Activated T-cell treated with anti-CD3 and anti-CD28 coated beads for 24 hours (primary cell): ENCODE measurements around the gene PCYT2.
"Not testable (repeated sequence)": the region's sequence is repeated elsewhere in the genome, so short reads cannot be mapped to it uniquely, and the experiment has no call there.

ENCODE experiments used
- DNase-seq: peaks from one replicate; pipeline ENCODE4 v3.0.0-alpha.2; 2020; ENCODE audit warnings: low read depth

The PCYT2 gene

DNA sequence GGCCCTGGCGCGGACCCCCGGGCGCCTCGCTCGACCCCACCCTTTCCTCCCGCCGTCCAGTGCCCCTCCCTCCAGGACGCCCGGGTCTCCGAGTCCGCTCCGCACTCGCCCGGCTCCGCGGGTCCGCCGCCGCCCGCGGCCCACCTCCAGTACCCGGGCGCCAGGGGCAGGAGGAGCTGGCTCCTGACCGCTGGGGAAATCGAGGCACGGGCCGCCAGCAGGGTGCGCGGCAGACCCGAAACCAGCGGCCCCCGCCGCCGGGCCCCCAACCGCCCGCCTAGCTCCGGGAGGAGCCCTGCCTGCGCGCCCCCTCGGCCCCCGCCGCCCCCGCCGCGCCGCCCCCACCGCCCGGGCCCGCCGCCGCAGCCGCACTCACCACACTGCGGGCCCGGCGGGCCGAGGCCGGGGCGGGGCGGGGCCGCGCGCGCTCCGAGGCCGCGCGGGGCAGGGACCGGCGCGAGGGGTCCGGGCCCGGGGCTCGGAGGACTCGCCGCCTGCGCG, 16.0 kb upstream of the PCYT2 start:
- no peak for DNase-seq

- peak; percentile 64 for DNase-seq
Measured at GRCh38 chr17:81926451-81927151, 15.4 kb upstream of the PCYT2 start.

DNA sequence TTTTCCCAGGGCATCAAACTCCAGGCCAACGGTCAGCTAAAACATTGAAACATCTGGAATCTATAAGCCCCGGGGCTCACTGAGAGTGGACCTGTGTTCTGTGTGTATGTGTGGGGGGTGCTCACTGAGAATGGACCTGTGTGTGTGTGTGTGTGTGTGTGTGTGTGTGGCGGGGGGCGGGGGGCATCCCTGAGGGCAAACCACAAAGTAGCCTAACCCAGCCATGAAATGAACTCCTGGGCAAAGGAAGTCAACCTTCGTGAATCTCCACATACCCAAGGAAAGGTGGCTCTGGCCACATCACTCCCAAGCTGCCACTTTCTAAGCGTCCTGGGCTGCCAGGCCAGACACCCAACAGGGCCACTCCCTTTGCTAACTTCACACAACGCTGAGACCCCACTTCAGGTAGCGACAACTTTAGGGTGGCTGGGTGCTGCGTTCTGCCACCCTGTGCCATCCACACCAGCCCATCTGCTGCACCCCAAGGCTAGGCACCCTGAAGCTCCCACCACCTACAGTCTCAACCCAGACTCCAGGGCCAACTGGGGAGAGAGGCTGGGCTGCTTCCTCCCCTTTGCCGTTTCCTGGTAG, 14.8 kb upstream of the PCYT2 start:
- DNase-seq = no peak

DNA sequence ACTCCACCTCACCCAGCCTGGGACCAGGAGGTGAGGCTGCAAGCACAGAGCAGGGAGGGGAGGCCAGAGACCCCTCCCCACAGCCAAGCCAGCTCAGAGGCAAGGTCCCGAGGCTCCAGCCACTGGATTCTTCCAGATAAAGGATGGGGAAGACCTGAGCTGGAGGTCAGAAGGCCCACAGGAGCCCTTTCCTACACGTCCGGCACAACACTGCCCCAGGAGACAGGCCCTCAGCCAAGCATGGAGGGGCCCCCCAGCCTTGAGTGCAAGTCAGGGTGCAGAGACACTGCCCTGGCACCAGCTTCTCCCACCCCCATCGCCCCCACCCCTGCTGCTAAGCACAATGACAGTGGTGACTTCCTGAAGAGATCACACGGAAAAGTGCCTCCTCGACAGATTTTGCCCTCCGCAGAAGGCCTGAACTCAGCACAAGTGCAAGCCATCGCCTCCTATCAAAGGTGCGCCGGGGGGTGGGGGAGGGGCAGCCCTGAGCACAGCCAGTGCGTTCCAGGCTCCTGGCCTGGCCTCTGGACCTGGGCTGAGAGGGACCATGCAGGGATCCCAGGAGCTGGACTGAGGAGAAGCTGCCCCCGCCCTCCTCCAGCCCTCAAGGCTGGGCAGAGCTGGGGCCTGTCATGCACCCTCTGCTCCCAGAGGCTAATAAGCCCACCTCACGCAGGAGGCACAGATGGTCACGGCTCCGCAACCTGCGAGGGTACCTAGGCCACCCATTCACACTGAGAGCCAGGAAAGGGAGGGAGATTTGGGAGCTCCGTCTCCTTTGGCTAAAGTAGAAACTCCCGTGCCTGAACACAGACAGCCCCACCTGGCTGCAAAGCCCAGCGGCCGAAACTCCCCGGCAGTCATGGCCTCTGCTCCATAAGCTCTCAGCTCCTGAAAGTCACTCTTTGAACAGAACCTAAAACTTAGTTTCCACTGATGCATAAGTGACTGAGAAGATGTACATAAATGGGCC, 13.6 kb upstream of the PCYT2 start:
- no peak for DNase-seq

DNA sequence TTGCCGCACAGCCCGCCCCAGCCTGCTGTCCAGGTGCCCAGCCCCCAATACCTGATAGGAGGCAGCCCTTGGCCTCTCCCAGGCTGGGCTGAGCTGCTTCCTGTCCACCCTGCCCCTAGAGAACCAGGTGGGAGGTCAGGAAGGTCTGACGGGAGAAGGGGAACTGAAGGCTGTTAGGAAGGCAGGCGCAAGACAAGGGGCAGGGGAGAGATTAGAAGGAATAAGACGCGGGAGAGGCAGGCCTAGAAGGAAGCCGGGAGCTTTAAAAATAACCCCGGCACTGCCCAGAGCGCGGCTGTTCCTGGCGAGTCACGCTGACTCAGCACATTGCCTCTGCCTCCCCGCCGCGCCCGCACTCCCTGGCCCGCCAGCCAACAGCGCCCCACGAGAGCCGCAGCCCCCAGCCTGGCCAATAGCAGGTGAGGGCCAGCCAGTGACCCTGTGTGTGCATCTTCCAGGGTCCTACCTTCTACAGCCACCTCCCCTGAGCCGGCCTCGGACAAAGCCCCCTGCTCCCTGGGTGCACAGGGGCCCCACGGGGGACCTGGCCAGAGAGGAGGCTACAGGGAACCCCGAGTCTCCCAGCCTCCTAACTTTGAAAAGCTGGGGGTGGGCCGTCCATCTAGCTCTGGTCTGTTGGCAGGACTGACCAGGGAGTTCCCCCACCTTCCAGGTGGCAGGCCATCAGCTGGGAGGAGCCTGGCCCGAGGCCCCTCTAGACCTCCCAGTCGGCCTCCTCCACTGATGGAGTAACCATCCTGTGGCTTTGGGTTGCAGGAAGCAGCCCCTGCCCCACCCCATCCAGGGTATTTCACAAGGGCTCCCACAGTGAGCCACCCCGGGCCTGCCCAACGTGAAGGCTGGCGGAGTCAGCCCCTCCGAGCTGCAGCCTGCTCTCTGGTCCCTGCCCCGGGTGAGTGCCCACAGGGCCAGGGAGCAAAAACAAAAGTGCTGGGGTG, 12.4 kb upstream of the PCYT2 start:
- no peak for DNase-seq

- no peak for DNase-seq
Measured at GRCh38 chr17:81922566-81923301, 11.5 kb upstream of the PCYT2 start.

GRCh38 chr17:81921996-81922565, 10.9 kb upstream of the PCYT2 start:
- no peak for DNase-seq

DNA sequence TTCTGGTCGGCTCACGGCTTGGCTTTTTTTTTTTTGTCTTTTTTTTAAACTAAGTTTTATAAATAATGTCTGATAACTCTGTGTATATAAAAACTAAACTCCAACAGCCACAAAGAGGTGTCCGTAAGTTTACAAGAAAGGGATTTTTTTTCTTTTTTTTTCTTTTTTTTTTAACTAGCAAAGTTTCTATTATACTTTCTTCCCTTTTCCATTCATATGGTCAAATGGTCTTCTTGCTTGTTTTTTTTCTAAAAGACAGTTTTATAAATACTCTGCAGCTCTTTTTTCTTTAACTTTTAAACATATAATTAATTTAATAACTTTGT, 10.3 kb upstream of the PCYT2 start:
- DNase-seq = no peak

DNA sequence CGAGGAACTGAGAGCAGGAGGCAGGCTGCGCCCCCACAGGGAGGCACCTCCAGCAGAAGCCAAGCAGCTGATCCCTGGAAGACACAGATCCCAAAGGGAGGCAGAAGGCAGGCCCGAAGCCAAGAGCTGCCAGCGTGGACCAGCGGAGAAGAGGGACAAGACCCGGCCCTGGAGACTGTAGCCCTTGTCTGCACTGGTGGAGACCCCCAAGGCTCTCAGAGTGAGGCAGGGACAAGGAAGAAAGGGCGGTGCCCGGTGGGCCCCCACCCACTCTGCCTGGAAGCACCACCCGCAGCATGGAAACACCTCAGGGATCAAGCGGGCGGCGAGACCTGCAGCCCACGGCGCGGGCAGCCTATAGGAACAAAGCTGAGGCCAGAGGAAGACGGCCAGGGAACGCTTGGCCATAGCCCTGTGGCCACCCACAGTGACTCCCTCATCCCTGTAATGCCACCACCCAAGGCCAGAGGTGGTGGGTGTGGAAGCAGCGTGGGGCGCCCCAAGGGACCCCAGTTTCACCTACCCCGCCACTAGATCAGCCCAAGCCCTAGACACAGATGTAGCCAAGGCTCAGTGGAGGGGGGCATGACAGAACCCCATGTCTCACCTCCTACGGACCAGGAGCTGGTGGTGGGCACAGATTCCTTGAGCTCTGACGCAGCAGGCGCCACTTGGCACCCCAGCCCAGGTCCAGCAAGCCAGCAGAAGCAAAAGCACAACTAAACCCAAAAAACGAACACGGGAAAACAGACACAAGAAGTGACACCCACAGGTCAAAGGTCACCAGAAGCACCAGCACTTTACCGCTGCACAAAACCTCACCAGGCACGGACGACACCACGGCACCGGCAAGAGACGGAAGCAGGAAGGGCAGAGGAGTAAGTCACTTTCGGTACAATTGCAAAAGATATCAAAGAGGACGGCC, 9.7 kb upstream of the PCYT2 start:
- DNase-seq = no peak

- no peak for DNase-seq
Measured at GRCh38 chr17:81918832-81919545, 7.8 kb upstream of the PCYT2 start.

DNA sequence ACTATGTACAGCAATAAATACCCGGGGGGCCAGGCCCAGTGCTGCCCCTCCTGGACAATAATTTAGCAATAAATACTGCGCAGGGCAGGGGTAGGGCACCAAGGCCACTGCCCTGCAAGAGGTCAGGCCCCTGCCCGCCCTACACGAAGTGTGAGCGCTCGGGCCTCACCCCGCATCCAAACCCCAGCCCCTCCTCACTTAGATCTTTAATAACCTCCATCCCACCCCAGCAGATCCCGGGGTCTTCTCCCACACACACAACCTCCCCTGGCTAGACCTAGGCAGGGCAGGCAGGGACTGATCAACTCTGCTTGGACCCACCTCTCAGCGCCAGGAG, 7.1 kb upstream of the PCYT2 start:
- DNase-seq = not testable (repeated sequence)

GRCh38 chr17:81917565-81918332, 6.5 kb upstream of the PCYT2 start, which contains the start of gene SIRT7:
Gene SIRT7, minus strand, starts transcription at chr17:81918176. Its CDS starts 45 bp downstream, at chr17:81918131.
- DNase-seq = peak; percentile 71

- DNase-seq = no peak
Measured at GRCh38 chr17:81916234-81917001, 5.2 kb upstream of the PCYT2 start.

- no peak for DNase-seq
Measured at GRCh38 chr17:81915331-81915730, 4.1 kb upstream of the PCYT2 start.

GRCh38 chr17:81914103-81914850, 3.1 kb upstream of the PCYT2 start:
- no peak for DNase-seq

GRCh38 chr17:81913394-81914102, 2.3 kb upstream of the PCYT2 start:
- DNase-seq = no peak
